H1 (cell line): ENCODE results near the gene NRL. TPM values are rescaled to one million over a fixed set of nuclear protein-coding genes. Genes with fewer than 3 reads are reported as not detected.

Source experiments
- CTCF ChIA-PET: fragments of 300-600 bp; sonication (Branson Sonifier 250); formaldehyde crosslinking; loops from one replicate; lab custom pipeline; 2021; ENCODE audit not compliant: partially characterized antibody; lab: Charles Lee
- POLR2A ChIA-PET: fragments of 300-600 bp; sonication (Branson Sonifier 250); formaldehyde crosslinking; loops from one replicate; lab custom pipeline; 2021; ENCODE audit warnings: inconsistent platforms; ENCODE audit not compliant: partially characterized antibody; lab: Charles Lee
- DNase-seq, 2 experiments: peaks; one replicate each; pipeline versions ENCODE4 v3.0.0 to v3.0.0-alpha.2; 2010 to 2022; ENCODE audit warnings: low spot score in 2 of 2, low read depth in 1 of 2, mixed read lengths in 1 of 2
- FAIRE-seq: peaks from 2 replicates; lab custom pipeline; 2011; peaks lifted over from hg19 to GRCh38; lab: Jason Lieb, UNC
- H2AFZ ChIP-seq: 2 replicates; pipeline ENCODE4 v1.8.1; 2012; ENCODE audit warnings: low read length, inconsistent platforms
- H2AK5ac ChIP-seq: 2 replicates; pipeline ENCODE4 v1.6.1; 2013; ENCODE audit warnings: low read depth, low read length
- H2BK120ac ChIP-seq: replicated peaks from 2 replicates; pipeline ENCODE3; 2013; ENCODE audit warnings: low read depth, low read length, inconsistent platforms
- H2BK12ac ChIP-seq: 2 replicates; pipeline ENCODE4 v1.6.1; 2013; ENCODE audit warnings: low read depth, low read length
- H2BK15ac ChIP-seq: 2 replicates; pipeline ENCODE4 v1.6.1; 2013; ENCODE audit warnings: low read length
- H2BK20ac ChIP-seq: 2 replicates; pipeline ENCODE4 v1.6.1; 2013; ENCODE audit warnings: low read length
- H2BK5ac ChIP-seq: 2 replicates; pipeline ENCODE4 v1.6.1; 2013; ENCODE audit warnings: low read depth, low read length
- H3K14ac ChIP-seq: 2 replicates; pipeline ENCODE4 v1.6.1; 2013; ENCODE audit warnings: inconsistent platforms; ENCODE audit not compliant: insufficient read length
- H3K18ac ChIP-seq: 2 replicates; pipeline ENCODE4 v1.6.1; 2013; ENCODE audit warnings: low read length; ENCODE audit errors: extremely low read depth
- H3K23ac ChIP-seq: 2 replicates; pipeline ENCODE4 v1.6.1; 2013; ENCODE audit warnings: inconsistent platforms; ENCODE audit not compliant: insufficient read length
- H3K23me2 ChIP-seq: 2 replicates; pipeline ENCODE4 v1.6.1; 2013; ENCODE audit warnings: low read depth, low read length
- H3K27ac ChIP-seq: 2 replicates; pipeline ENCODE4 v1.6.1; 2011; ENCODE audit warnings: low read depth, low read length, inconsistent platforms
- H3K27me3 ChIP-seq, 4 experiments: replicated peaks in 1 of 4; 1 replicate in 1 of 4; 2 replicates in 3 of 4; pipeline versions ENCODE4 v1.6.1 to v1.8.1; 2011 to 2013; ENCODE audit warnings: low read length in 3 of 4, mild to moderate bottlenecking in 3 of 4, inconsistent platforms in 2 of 4, mixed read lengths in 2 of 4, moderate library complexity in 1 of 4; ENCODE audit not compliant: control insufficient read depth in 3 of 4, insufficient read depth in 3 of 4; ENCODE audit errors: extremely low read depth in 1 of 4
- H3K36me3 ChIP-seq, 4 experiments: 2 replicates each; pipeline versions ENCODE4 v1.6.1 to v1.8.1; 2011 to 2013; ENCODE audit warnings: mild to moderate bottlenecking in 4 of 4, low read length in 3 of 4, moderate library complexity in 2 of 4, control low read depth in 1 of 4, inconsistent platforms in 1 of 4; ENCODE audit not compliant: insufficient read depth in 4 of 4, control insufficient read depth in 2 of 4
- H3K4ac ChIP-seq: replicated peaks from 2 replicates; pipeline ENCODE3; 2013; ENCODE audit warnings: low read length, low read depth, mixed read lengths, inconsistent platforms; ENCODE audit not compliant: insufficient read length
- H3K4me1 ChIP-seq, 4 experiments: replicated peaks in 1 of 4; 1 replicate in 1 of 4; 2 replicates in 3 of 4; pipeline versions ENCODE4 v1.6.1 to v1.8.1; 2011 to 2013; ENCODE audit warnings: low read length in 3 of 4, inconsistent platforms in 2 of 4, mixed read lengths in 1 of 4; ENCODE audit not compliant: insufficient read depth in 4 of 4, control insufficient read depth in 3 of 4
- H3K4me2 ChIP-seq, 2 experiments: 2 replicates each; pipeline versions ENCODE4 v1.6.1 to v1.8.1; 2011 to 2013; ENCODE audit warnings: low read depth in 2 of 2, low read length in 2 of 2, control low read depth in 1 of 2, inconsistent platforms in 1 of 2, mild to moderate bottlenecking in 1 of 2; ENCODE audit not compliant: insufficient read depth in 1 of 2
- H3K4me3 ChIP-seq, 4 experiments: fragments of 200-600, 300-600 bp in 1 of 4; sonication (generic), shearing (Covaris generic), sonication (Bioruptor Twin) in 1 of 4; 2 replicates each; pipeline versions ENCODE4 v1.5.1 to v1.8.1; 2011 to 2016; ENCODE audit warnings: low read length in 4 of 4, low read depth in 3 of 4, control low read depth in 2 of 4, inconsistent platforms in 2 of 4, mild to moderate bottlenecking in 2 of 4, mixed read lengths in 1 of 4, moderate library complexity in 1 of 4; ENCODE audit not compliant: insufficient read depth in 2 of 4; ENCODE audit errors: extremely low read depth in 1 of 4
- H3K56ac ChIP-seq: replicated peaks from 2 replicates; pipeline ENCODE3; 2013; ENCODE audit warnings: low read depth, mild to moderate bottlenecking, mixed read lengths, low read length, inconsistent platforms; ENCODE audit not compliant: insufficient read length
- H3K79me1 ChIP-seq: 2 replicates; pipeline ENCODE4 v1.6.1; 2013; ENCODE audit warnings: low read depth, low read length, control low read depth
- H3K79me2 ChIP-seq, 2 experiments: 2 replicates each; pipeline versions ENCODE4 v1.6.1 to v1.8.1; 2012 to 2013; ENCODE audit warnings: low read length in 2 of 2, mild to moderate bottlenecking in 2 of 2, inconsistent platforms in 1 of 2; ENCODE audit not compliant: insufficient read depth in 2 of 2, control insufficient read depth in 1 of 2
- H3K9ac ChIP-seq, 4 experiments: replicated peaks in 1 of 4; 1 replicate in 1 of 4; 2 replicates in 3 of 4; pipeline versions ENCODE4 v1.6.1 to v1.8.1; 2011 to 2013; ENCODE audit warnings: low read depth in 3 of 4, low read length in 3 of 4, control low read depth in 2 of 4, mild to moderate bottlenecking in 2 of 4, moderate library complexity in 2 of 4, inconsistent platforms in 1 of 4; ENCODE audit errors: extremely low read depth in 1 of 4
- H3K9me3 ChIP-seq, 2 experiments: 2 replicates each; pipeline versions ENCODE4 v1.6.1 to v1.8.1; 2012 to 2013; ENCODE audit warnings: mild to moderate bottlenecking in 2 of 2, moderate library complexity in 2 of 2, control low read depth in 1 of 2, inconsistent platforms in 1 of 2, low read depth in 1 of 2, low read length in 1 of 2, mixed read lengths in 1 of 2; ENCODE audit not compliant: insufficient read depth in 2 of 2
- H4K20me1 ChIP-seq, 2 experiments: replicated peaks in 1 of 2; 2 replicates each; pipeline versions ENCODE3 to v1.8.1; 2011 to 2013; ENCODE audit warnings: inconsistent platforms in 2 of 2, low read length in 2 of 2, mild to moderate bottlenecking in 1 of 2; ENCODE audit not compliant: insufficient read depth in 2 of 2, control insufficient read depth in 1 of 2
- H4K5ac ChIP-seq: 2 replicates; pipeline ENCODE4 v1.6.1; 2013; ENCODE audit warnings: low read length, low read depth, mixed read lengths, inconsistent platforms; ENCODE audit not compliant: insufficient read length
- H4K8ac ChIP-seq: 2 replicates; pipeline ENCODE4 v1.8.0; 2013; ENCODE audit warnings: mild to moderate bottlenecking, moderate library complexity, low read length, inconsistent platforms; ENCODE audit not compliant: insufficient read depth; ENCODE audit errors: extremely low read depth
- H4K91ac ChIP-seq: replicated peaks from 2 replicates; pipeline ENCODE3; 2013; ENCODE audit warnings: low read length, mixed read lengths, inconsistent platforms; ENCODE audit not compliant: insufficient read length
- BACH1 ChIP-seq: IDR thresholded peaks from 2 replicates; pipeline ENCODE4 v1.6.1; 2012; ENCODE audit warnings: low read length, improper control_type of control experiment
- CHD1 ChIP-seq: IDR thresholded peaks from 2 replicates; pipeline ENCODE4 v1.6.1; 2012; ENCODE audit warnings: low read depth, low read length, improper control_type of control experiment
- CTBP2 ChIP-seq: IDR thresholded peaks from 2 replicates; pipeline ENCODE4 v1.7.0; 2011; ENCODE audit warnings: borderline replicate concordance, mild to moderate bottlenecking, moderate library complexity, mixed read lengths, low read length; ENCODE audit not compliant: insufficient read depth, insufficient read length
- GTF2F1 ChIP-seq: IDR thresholded peaks from 2 replicates; pipeline ENCODE4 v1.6.1; 2012; ENCODE audit warnings: low read depth, low read length, improper control_type of control experiment, borderline replicate concordance
- POLR2A ChIP-seq, 2 experiments: IDR thresholded peaks; 1 replicate in 1 of 2; 2 replicates in 1 of 2; pipeline ENCODE4 v1.6.1; 2011; ENCODE audit warnings: low read depth in 2 of 2, low read length in 2 of 2, mild to moderate bottlenecking in 2 of 2; ENCODE audit errors: control extremely low read depth in 1 of 2
- RAD21 ChIP-seq, 2 experiments: IDR thresholded peaks in 1 of 2; conservative IDR thresholded peaks in 1 of 2; 2 replicates each; pipeline ENCODE4 v1.6.1; 2011; ENCODE audit warnings: low read depth in 2 of 2, low read length in 2 of 2, improper control_type of control experiment in 1 of 2, inconsistent platforms in 1 of 2, mild to moderate bottlenecking in 1 of 2, moderate library complexity in 1 of 2
- RFX5 ChIP-seq: IDR thresholded peaks from 2 replicates; pipeline ENCODE4 v1.6.1; 2011; ENCODE audit warnings: low read depth, low read length, improper control_type of control experiment, borderline replicate concordance
- RNF2 ChIP-seq: fragments of 200-900, 300-1000 bp; sonication (generic); IDR thresholded peaks from 2 replicates; pipeline ENCODE4 v1.7.1; 2016; ENCODE audit warnings: borderline replicate concordance, low read depth, mild to moderate bottlenecking, antibody characterized with exemption, low read length; ENCODE audit not compliant: poor library complexity, severe bottlenecking; ENCODE audit errors: missing control alignments
- SIRT6 ChIP-seq: IDR thresholded peaks from one replicate; pipeline ENCODE4 v1.7.1; 2012; ENCODE audit warnings: low read length, inconsistent platforms
- SP1 ChIP-seq: IDR thresholded peaks from 2 replicates; pipeline ENCODE4 v1.6.1; 2011; ENCODE audit warnings: low read depth, low read length
- SP4 ChIP-seq: IDR thresholded peaks from 2 replicates; pipeline ENCODE4 v1.6.1; 2012; ENCODE audit warnings: low read length, inconsistent platforms
- WGBS, 2 experiments: shearing (Covaris generic) in 1 of 2; methylation state at CpG; one replicate each; pipeline versions ENCODE4 v1.1.6 to v1.1.7; 2013 to 2015; ENCODE audit warnings: low lambda C conversion rate in 2 of 2, mixed read lengths in 2 of 2, inconsistent platforms in 1 of 2, low coverage in 1 of 2, missing lambda C conversion rate in 1 of 2; ENCODE audit not compliant: insufficient replicate concordance in 2 of 2, insufficient coverage in 1 of 2, insufficient read length in 1 of 2; ENCODE audit errors: extremely low coverage in 1 of 2, missing lambda C conversion rate in 1 of 2; 5-methylcytosine and 5-hydroxymethylcytosine counted together
- polyA plus RNA-seq, 7 experiments: library from polyadenylated mRNA; depleted of rRNA in 3 of 7; stranded (reverse) in 5 of 7; unstranded in 2 of 7; fragments of >200 nt in 5 of 7; fragments of 200-250 nt in 2 of 7; gene quantifications; 1 replicate in 5 of 7; 2 replicates in 1 of 7; 4 replicates in 1 of 7; pipeline versions ENCODE4 v1.2.1 to v1.2.3, GENCODE V29; 2011 to 2013; ENCODE audit warnings: missing spikeins in 2 of 7, mixed read lengths in 2 of 7
- total RNA-seq: library from RNA; stranded (reverse); fragmentation: NEBNext Ultra II Directional; extraction: Animal tissue kit (Norgen Biotek cat#: 25700); gene quantifications from 2 replicates; pipeline ENCODE4 v1.2.1, GENCODE V29; 2021

NRL gene
- total and polyA plus RNA-seq, 2 of the 8 experiments (the other 6 are each of a cell fraction or from before 2014, with no cell fraction given) = 1.1 to 2.2 TPM

GRCh38 chr14:24060984-24061913 is 53.5 kb downstream of the NRL start:
- Histone ChIP-seq H2BK12ac (no peak overlapping the region), H2BK120ac (no peak overlapping the region), H3K36me3 (no peaks in the 10 kb centered on the region; a peak in 1 of 8 replicates), H3K27me3 (no peaks in the 10 kb centered on the region), H4K8ac (no peak overlapping the region), H3K23me2 (no peaks in the 10 kb centered on the region), H3K23ac (no peak overlapping the region), H4K5ac (no peak overlapping the region), H3K9me3 (no peaks in the 10 kb centered on the region), H3K18ac (no peak overlapping the region), H3K4me2 (no peak overlapping the region), H3K4me1 (0 out of 7 replicates have a peak, but pooled peaks cover 0 to 2% (median 0%) of the 10 kb centered on the region in 4 experiments), H3K4me3 (no peak overlapping the region), H4K20me1 (peaks cover 0 to 2% of the 10 kb centered on the region in 2 experiments), H3K79me2 (no peaks in the 10 kb centered on the region), H3K56ac (no peak overlapping the region), H2AFZ (no peak overlapping the region), H3K27ac (no peak overlapping the region), H2BK15ac (no peak overlapping the region), H3K9ac (no peak overlapping the region), H2BK5ac (peak overlapping the region; percentile 44; the same call in 1 of the 2 replicates), H4K91ac (no peak overlapping the region), H2BK20ac (no peak overlapping the region), H3K79me1 (no peaks in the 10 kb centered on the region), H3K4ac (no peak overlapping the region), H3K14ac (no peak overlapping the region), H2AK5ac (no peak overlapping the region)
- ChIA-PET POLR2A (interaction anchor here (0.9 to 27.2 kb wide), 11 partner anchors 9 to 125 kb away, joined by 3 to 626 read pairs (median 4); partner anchors contain the start of genes DCAF11, NRL and PCK2), CTCF (interaction anchor here (0.6 to 23.8 kb wide), 15 partner anchors 9 to 100 kb away, joined by 3 to 316 read pairs (median 4); partner anchors contain the start of genes CARMIL3, IRF9 and PCK2)
- FAIRE-seq (no peak), DNase-seq (no peak)
- 86% methylated on average over 7 of the region's 7 CpGs; no CpG with 5 or more reads in 1 of the 2 experiments for WGBS, 2 experiments
- no peak for TF ChIP-seq SP4
- no peak for TF ChIP-seq RFX5
- TF ChIP-seq SP1 = no peak
- TF ChIP-seq RAD21 (IDR thresholded peaks at IDR 0.05 in 1 of 2, conservative IDR thresholded peaks at IDR 0.05 in 1 of 2; ENCODE audit: low read depth in 2 of 2, low read length in 2 of 2) = no peak
- TF ChIP-seq CHD1 = no peak
- TF ChIP-seq SIRT6 = no peak
- no peak for TF ChIP-seq POLR2A (IDR thresholded peaks at IDR 0.05; ENCODE audit: control extremely low read depth in 1 of 2, low read depth in 2 of 2, low read length in 2 of 2)
- TF ChIP-seq GTF2F1 = no peak
- no peak for TF ChIP-seq CTBP2
- no peak for TF ChIP-seq BACH1
- no peak for TF ChIP-seq RNF2
